HTR-8/SVneo (cell line): ENCODE data around the gene CA11.
A peak's percentile ranks its signal among the peaks of the same experiment; 100 is the strongest.
"Not testable (repeated sequence)": the region's sequence is repeated elsewhere in the genome, so short reads cannot be mapped to it uniquely, and the experiment has no call there.

ENCODE experiments used
- DNase-seq: peaks from one replicate; pipeline ENCODE4 v3.0.0; 2011; ENCODE audit warnings: low spot score, mixed read lengths; ENCODE audit not compliant: insufficient read length
- FAIRE-seq: peaks from 2 replicates; lab custom pipeline; 2011; peaks lifted over from hg19 to GRCh38; lab: Jason Lieb, UNC

Gene CA11

DNA sequence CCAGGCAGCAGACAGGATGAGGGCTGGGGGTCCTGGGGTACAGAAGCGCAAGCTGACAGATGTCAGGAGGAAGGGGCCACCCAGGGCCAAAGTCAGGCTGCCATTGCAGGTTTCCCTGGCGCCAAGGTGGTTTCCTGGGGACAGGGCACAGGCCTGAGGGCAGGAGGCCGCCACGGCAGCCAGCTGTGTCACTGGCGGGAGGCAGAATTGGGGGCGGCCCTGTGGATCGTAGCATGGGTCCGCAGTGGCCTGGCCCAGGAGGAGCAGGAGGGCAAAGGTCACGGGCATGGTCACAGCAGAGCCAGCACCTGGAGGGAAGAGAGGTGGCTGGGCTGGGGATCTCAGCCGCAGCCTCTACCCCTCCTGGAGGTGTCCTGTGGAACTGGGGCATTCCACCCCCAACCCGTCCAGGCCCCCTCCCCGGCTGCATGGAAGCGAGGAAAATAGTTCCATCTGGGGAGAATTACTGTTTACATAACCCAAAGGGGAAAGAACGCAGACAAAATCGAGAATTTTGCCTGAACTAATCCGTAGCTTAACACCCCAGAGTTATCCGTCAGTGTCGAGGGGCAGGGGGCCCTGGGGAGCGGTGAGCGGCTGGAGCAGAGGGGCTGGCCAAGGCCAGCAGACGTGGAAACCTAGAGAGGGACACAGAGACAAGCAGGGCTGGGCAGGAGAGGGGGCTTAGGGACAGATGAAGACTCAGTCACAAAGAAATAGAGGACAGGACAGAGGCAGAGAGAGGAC lies 24.9 kb upstream of the CA11 start:
- DNase-seq (no peak), FAIRE-seq (no peak)

DNA sequence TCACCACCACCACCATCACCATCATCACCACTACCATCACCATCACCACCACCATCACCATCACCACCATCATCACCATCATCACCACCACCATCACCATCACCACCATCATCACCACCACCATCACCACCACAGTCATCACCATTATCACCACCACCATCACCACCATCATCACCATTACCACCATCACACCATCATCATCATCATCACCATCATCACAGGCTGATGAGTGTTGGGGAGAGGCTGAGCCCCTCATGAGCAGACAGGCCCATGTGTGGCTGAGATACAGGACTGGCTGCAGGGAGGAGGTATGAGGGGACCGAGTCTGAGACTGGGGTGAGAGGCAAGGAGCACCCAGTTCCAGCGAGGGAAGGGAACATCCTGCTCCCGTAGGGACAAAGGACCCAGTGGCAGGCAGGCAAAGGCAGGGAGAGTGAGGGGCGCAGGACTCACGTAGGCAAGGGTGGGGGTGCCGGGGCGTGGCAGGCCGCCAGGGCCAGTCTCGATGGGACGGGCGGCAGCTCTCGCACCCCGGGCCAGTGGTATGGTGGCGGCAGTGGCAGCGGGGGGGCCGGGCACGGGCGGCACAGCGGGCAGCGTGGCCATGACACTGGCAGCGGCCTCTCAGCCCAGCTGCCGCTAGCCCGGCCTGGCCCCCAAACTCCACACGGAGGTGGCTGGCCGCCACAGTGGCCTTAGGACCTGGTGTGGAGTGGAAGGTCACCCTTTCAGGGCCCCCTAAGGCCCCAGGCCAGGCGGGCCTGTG lies 24.1 kb upstream of the CA11 start:
- no peak for FAIRE-seq
- DNase-seq: no peak

DNA sequence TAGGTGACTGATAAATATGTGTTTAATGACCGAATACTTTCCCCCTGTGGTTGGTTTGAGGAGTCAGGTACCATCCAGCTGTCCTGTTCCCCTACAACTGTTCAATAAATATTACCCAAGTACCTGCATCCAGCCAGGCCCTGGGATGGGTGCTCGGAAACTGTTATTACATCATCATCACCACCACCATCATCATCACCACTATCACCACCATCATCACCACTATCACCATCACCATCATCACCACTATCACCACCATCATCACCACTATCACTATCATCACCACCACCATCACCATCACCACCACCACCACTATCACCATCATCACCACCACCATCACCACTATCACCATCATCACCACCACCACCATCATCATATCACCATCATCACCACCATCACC lies 22.8 kb upstream of the CA11 start:
- FAIRE-seq (peak; percentile 100), DNase-seq (no peak)

DNA sequence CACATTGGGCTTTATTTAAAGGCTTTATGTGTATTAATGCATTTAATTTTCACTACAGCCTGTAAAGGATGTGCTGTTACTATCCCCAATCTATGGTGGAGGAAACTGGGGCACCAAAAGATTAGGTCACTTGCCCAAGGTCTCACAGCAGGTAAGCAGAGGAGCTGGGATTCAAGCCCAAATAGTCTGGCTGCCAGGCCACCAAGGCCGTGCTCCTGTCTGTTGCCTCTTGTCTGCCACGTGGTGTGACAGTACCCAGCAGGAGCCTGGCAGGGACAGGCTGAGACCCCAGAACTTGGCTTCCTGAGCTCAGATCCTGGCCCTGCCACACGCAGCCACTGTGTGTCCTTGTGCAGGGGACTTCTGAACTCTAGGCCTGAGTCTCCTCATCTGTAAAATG lies 22.3 kb upstream of the CA11 start:
- no peak for FAIRE-seq

DNA sequence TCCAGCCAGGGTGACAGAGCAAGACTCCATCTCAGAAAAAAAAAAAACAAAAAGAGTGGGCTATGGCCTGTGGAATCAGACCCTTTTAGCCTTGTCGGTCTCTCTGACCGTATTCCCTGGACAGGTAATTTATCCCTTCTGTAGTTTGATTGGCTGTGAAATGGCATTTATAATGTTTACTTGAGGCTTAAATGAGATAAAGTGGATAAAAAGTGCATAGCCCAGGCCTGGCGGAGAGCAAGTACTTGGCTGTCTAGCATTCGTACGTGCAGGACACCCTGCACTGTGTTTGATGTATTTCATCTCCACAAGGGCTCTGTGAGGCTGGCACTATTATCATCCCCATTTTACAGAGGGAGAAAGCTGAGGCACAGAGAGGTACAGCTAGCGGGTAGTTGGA lies 19.8 kb upstream of the CA11 start:
- FAIRE-seq (no peak), DNase-seq (no peak)

More for the DNA sequence above, 22.3 kb upstream of the CA11 start:
- no peak for DNase-seq

DNA sequence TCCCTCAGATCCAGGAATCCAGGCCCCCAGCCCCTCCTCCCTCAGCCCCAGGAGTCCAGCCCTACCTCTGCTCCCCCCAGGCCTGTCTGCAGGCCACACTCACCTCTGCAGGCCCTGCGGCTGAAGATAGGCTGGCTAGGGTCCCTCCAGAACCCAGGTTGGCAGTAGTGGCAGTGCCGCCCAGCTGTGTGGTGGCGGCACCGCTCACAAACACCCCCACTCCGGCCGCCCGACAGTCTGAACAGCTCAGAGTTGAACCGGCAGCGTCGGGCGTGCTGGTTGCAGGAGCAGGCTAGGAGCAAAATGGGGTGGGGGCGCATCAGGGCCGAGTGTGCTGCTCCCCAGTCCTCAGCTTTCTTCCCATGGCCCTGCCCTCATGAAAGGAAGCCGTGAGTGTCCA lies 18.5 kb upstream of the CA11 start:
- DNase-seq (no peak), FAIRE-seq (no peak)

DNA sequence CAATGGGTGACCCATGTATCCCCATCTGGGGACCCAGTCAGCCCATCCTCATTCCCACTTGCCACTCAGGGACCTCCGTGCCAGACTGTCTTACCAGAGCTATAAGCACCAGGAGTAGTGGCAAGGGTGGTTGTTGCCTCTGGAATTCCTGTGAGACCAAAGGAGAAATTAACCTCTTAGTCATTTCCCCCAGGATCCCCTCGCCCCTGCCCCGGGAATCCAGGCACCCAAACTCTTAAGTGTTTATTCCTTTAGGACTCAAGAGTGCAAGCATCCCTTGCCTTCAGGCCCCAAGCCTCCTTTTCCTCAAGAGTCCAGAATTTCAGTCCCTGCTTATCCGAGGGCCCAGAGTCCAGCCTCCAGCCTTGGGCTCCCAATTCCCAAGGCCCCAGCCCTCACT lies 17.7 kb upstream of the CA11 start:
- FAIRE-seq: no peak
- DNase-seq: no peak

DNA sequence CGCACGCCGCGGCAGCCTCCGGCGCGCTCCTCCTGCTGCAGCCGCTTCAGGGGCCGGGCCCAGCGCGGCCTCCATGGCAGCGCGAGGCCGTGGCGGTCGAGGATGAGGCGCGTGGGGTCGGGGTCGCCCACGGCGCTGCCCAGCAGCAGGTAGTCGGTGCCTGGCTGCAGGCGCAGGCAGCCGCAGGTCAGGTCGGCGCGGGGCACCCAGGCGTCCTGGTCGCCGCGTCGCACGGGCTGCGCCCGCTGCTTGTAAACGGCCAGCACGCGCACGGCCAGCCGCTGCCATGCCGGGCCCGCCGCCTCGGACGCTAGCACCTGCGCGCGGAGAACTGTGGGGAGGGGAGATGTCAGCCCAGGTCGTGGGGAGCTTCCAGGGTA lies 15.7 kb upstream of the CA11 start:
- DNase-seq (no peak), FAIRE-seq (no peak)

DNA sequence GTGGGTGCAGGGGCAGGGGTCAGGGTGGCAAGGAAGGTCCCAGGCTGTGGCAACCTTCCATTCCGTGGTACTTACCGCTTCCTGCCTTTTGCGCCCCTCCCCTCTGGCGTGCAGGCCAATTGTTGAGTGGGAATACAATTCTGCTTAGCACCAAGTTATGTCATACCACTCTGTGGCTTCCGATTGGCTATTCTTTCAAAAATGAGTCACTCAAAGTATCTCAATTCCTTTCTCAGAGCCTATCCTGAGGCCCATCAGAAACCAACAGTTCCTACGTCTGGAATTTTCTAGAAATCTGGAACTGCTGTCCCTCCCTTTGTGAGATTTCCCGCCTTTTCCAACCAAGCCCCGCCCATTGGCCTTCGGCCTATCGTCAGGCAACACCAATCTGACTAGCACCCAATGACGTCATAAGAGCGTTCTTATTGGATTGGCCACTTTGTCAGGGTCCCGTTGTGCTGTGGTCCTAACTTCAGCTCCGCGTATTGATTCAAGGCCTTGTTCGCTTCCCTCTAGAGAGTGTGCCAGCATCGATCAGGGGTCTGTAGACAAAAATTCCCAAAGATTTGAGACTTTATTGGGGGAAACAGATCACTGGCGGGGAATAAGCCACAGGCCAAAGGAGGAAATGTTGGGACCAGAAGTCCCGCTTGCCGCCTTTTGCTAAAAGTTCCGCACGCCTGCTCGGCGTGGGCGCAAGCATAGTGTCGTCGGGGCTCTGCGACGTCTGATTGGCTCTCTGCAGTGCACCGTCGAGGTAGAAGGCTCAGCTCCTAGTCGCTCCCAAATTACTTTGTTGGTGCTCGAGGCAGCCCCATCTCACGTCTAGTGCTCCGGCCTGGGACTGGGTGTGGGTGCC lies 15.1 kb upstream of the CA11 start:
- FAIRE-seq: peak; percentile 86
- DNase-seq: peak; percentile 88

DNA sequence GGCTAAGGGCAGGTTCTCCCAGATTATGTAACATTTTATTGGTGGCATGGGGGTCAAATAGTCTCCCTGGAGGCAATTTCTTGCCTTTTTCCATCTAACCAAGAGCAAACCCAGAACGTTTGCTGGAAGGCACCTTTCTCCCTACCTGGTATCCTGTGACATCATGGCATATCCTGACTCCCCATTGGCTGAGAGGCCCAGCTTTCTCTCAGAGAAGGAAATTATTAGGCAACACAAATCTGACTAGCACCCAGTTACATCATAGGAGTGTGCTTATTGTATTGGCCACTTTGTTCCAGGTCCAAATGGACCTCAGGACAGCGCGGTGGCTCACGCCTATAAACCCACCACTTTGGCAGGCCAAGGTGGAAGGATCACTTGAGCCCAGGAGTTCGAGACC lies 13.8 kb upstream of the CA11 start:
- no peak for DNase-seq
- FAIRE-seq: peak; percentile 20

DNA sequence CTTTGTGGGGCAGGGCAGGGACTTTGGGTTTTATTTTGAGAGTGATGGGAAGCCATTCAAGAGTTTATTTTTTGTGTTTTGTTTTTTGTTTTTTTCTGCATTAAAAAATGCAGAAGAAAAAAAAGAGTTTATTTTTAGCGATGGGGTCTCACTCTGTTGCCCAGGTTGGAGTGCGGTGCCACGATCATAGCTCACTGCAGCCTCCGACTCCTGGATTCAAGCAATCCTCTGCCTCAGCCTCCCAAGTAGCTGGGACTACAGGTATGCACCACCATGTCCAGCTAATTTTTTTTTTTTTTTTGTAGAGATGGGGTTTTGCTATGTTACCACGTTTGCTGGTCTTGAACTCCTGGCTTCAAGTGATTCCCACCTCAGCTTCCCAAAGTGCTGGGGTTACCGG lies 12.5 kb upstream of the CA11 start:
- FAIRE-seq (no peak), DNase-seq (no peak)

DNA sequence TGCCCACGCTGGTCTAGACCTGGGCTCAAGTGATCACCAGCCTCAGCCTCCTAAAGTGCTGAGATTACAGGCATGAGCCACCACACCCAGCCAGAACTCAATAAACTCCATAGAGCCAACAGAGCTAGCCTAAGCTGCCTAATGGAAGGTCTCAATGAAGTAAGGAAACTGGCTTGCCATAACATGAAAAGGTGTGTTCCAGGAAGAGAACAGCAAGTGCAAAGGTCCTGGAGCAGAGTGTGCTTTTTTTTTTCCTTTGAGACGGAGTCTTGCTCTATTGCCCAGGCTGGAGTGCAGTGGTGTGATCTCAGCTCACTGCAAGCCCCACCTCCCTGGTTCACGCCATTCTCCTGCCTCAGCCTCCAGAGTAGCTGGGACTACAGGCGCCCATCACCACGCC lies 11.8 kb upstream of the CA11 start:
- FAIRE-seq: not testable (repeated sequence)

DNA sequence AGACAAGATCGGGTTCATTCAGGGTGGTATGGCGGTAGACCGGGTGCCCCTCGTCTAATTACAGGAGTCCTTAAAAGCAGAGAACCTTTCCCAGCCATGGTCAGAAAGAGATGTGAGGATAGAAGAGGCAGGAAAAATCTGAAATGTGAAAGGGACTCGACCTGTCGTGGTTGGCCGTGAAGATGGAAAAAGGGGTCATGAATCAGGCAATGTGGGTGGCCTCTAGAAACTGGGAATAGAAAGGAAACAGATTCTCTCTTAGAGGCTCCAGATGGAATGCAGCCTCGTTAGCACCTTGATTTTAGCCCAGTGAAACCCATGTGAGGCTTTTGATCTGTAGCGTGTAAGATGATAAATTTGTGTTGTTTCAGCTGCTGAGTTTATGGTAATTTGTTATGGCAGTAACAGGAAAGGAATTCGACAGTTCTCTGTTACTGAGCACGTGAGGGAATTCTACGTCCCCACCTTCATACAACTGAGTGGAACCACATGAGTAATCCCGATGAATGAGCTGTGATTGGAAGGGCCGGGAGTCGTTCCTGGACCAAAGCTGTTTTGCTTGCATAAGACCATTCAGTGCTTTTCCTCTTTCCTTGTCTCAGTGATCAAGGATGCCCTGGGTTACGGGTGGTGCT lies 11.0 kb upstream of the CA11 start:
- peak; percentile 75 for DNase-seq
- FAIRE-seq: peak; percentile 78

More for the DNA sequence above, 11.8 kb upstream of the CA11 start:
- not testable (repeated sequence) for DNase-seq

DNA sequence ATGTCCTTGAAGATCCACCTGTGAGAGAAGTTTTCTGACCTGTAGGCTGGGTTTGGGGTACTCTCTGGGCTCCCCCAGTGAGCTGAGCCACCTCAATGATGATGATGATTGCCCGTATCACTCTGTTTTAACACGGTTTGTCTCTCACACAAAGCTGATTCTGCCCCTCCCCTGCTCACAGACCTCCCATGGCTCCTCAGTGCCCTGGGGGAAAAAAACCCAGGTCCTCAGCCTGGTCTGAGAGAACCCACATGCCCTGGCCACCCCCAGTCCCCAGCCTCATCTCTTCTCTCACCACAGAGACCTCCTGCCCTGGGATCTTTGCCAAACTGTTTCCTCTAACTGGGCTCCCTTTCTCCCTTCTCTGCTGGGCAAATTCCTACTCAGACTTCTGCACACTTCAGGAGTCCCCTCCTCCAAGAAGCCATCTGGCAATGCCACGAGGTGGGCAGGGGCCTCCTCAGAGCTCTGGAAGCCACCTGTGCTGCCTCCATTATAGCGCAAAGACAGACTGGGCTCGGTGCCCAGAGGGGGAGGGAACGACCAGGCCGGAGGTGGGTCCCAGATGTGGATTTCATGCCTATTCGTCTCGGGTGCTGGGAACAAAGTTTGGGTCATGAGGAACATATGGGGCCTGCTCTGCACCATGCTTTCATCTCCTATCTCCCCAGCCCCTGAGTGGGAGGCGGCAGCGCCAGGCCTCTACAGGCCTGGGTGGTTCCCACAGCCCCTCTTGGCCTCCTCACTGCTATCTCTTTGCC lies 8.5 kb upstream of the CA11 start:
- no peak for DNase-seq
- no peak for FAIRE-seq

DNA sequence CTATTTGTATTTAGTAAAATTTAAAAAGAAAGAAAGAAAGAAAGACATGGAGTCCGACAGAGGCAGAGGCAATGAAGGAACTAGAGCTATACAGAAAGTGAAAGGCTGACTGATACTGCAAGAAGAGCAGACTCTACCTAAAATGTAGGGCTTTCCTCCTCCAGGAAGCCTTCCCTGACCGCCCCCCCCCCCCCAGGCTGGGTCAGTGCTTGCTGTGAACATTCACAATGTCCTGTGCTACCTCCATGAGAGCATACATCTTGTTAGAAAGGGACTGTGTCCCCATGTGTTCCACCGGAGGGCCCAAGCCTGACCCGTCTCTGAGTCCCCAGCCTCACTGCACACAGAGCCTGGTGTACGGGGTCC lies 5.7 kb upstream of the CA11 start:
- FAIRE-seq (no peak), DNase-seq (no peak)

DNA sequence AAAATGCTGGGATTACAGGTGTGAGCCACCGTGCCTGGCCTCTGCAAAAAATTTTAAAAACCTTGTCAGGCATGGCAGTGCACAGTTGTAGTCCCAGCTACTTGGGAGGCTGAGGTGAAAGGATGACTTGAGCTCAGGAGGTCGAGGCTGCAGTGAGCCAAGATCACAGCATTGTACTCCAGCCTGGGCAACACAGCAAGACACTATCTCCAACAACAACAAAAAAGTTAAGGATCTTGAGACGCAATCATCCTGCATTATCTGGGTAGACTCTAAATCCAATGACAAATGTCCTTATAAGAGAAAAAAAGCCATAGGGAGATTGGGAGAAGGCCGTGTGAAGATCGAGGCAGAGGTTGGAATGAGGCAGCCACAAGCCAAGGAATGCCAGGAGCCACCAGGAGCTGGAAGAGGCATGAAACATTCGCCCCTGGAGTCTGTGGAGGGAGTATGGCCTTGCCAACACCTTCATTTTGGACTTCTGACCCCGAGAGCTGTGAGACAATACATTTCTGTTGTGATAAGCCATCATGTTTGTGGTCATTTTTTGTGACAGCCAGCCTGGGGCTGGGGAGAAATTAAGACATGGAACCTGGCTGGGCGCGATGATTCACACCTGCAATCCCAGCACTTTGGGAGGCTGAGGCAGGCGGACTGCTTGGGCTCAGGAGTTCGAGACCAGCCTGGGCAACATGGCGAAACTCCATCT lies 5.1 kb upstream of the CA11 start:
- no peak for FAIRE-seq
- DNase-seq: no peak

DNA sequence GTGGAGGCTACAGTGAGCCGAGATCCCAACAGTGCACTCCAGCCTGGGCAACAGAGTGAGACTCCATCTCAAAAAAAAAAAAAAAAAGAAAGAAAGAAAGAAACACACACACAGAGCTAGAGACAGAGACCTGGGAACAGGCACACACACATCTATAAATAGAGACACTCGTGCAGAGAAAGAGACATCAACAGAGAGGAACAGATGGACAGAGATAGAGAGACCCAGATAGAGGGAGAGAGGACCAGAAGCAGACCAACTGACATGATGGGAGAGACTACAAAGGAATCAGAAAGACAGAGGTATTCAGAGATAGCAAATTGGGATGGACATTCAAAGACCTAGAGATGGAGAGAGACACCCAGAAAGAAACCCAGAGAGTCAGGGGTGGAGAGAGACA lies 2.1 kb upstream of the CA11 start:
- no peak for FAIRE-seq
- DNase-seq: no peak

DNA sequence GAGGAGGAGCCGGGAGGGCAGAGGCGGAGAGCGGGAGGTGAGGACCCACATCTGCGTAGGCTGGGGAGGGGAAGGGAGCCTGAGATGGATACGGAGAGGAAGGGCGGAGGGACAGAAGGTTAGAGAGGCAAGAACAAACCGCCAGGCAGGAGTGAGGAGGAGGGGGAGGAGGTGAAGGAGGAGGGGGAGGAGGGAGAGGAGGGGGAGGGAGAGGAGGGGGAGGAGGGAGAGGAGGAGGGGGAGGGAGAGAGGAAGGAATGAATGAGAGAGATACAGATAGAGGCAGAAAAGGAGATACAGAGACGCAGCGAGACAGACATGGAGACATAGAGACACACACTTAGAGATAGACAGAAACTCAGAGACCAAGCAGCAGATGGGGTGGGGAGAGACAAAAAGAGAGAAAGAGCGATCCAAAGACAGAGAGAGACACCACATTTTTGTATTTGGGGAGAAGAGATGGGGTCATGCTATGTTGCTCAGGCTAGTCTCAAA lies 782 bp upstream of the CA11 start:
- FAIRE-seq: peak; percentile 55
- no peak for DNase-seq

DNA sequence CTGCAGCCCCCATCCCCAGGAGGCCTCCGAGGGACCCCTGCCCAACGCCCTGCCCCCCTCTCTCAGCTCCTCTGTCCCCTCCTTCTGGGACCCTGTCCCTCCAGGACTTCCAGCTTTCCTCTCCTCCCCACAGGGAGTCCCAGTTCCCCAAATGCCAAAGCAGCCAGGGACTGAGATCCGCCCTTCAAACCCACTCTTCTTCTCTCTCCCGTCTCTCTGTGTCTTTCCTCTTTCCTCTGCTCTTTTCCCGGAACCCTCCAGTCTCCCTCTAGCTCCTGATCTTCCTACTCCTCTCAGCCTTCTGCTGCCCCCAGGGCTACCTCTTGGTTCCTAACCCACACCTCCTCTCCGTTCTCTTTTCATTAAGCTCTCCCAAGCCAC lies 377 bp downstream of the CA11 start:
- no peak for FAIRE-seq
- no peak for DNase-seq
